ENCODE data around the gene NLRP14. TPM values are rescaled to one million over a fixed set of nuclear protein-coding genes. Genes with fewer than 3 reads are reported as not detected.

The NLRP14 gene
- total RNA-seq, 2 experiments from 2014 or later, result not detected

Other genes with a start within 250 kb of the NLRP14 start
- under 1 TPM in 1 of 2 experiments, not detected in 1; 0.05 TPM for gene OR2AG2, start 248.5 kb upstream of the NLRP14 start, total RNA-seq
- gene OR2AG1, start 237.5 kb upstream of the NLRP14 start, total RNA-seq, result not detected
- under 1 TPM in 1 of 2 experiments, not detected in 1; 0.05 TPM for gene OR6A2, start 220.8 kb upstream of the NLRP14 start, total RNA-seq
- not detected for gene OR10A5, start 174.8 kb upstream of the NLRP14 start, total RNA-seq
- gene OR10A2, start 157.4 kb upstream of the NLRP14 start, total RNA-seq, result not detected
- not detected for gene OR10A4, start 143.9 kb upstream of the NLRP14 start, total RNA-seq
- gene OR2D2, start 128.0 kb upstream of the NLRP14 start, total RNA-seq, result not detected
- not detected for gene OR2D3, start 99.5 kb upstream of the NLRP14 start, total RNA-seq
- gene ZNF215, start 94.1 kb upstream of the NLRP14 start, total RNA-seq, result 1 to 10 TPM in 1 of 2 experiments, under 1 TPM in 1; 0.99 to 1.1 TPM
- gene ZNF214, start 133 bp upstream of the NLRP14 start, total RNA-seq, result not detected
- not detected for gene RBMXL2, start 68.5 kb downstream of the NLRP14 start, total RNA-seq
- not detected for gene SYT9, start 231.4 kb downstream of the NLRP14 start, total RNA-seq